Amniotic epithelial cell (primary cell): Measurements from ENCODE around the gene TMEM45A.
"Not testable (repeated sequence)": the region's sequence is repeated elsewhere in the genome, so short reads cannot be mapped to it uniquely, and the experiment has no call there.

Experiments used
- DNase-seq: peaks from one replicate; pipeline ENCODE4 v3.0.0-alpha.2; 2010; ENCODE audit warnings: low read depth

TMEM45A gene

GRCh38 chr3:100575704-100576103 lies 83.3 kb downstream of the TMEM45A start:
- DNase-seq = no peak

- no peak for DNase-seq
These were observed 85.1 kb downstream of the TMEM45A start for GRCh38 chr3:100577382-100578008.

GRCh38 chr3:100578646-100579045 lies 86.2 kb downstream of the TMEM45A start:
- no peak for DNase-seq

GRCh38 chr3:100580147-100580546 lies 87.7 kb downstream of the TMEM45A start:
- DNase-seq = no peak

- no peak for DNase-seq
These were observed 89.2 kb downstream of the TMEM45A start for GRCh38 chr3:100581650-100582049.

- not testable (repeated sequence) for DNase-seq
These were observed 89.7 kb downstream of the TMEM45A start for GRCh38 chr3:100582157-100582556.

GRCh38 chr3:100584101-100584660 lies 91.8 kb downstream of the TMEM45A start:
- DNase-seq = no peak

GRCh38 chr3:100586832-100587231 lies 94.4 kb downstream of the TMEM45A start:
- no peak for DNase-seq

GRCh38 chr3:100588251-100588650 lies 95.8 kb downstream of the TMEM45A start:
- no peak for DNase-seq

GRCh38 chr3:100590114-100590839 lies 97.9 kb downstream of the TMEM45A start:
- peak; percentile 68 for DNase-seq

- no peak for DNase-seq
These were observed 98.4 kb downstream of the TMEM45A start for GRCh38 chr3:100590840-100591147.

GRCh38 chr3:100591411-100591810 lies 99.0 kb downstream of the TMEM45A start:
- DNase-seq = no peak

- DNase-seq = no peak
These were observed 108.0 kb downstream of the TMEM45A start for GRCh38 chr3:100600181-100601042.

GRCh38 chr3:100602506-100603444 lies 110.4 kb downstream of the TMEM45A start:
- DNase-seq = peak; percentile 20

GRCh38 chr3:100603469-100603868 lies 111.0 kb downstream of the TMEM45A start:
- DNase-seq = peak; percentile 26

- no peak for DNase-seq
These were observed 112.9 kb downstream of the TMEM45A start for GRCh38 chr3:100605358-100605757.

- DNase-seq = no peak
These were observed 114.6 kb downstream of the TMEM45A start for GRCh38 chr3:100606894-100607512.

GRCh38 chr3:100609305-100609704 lies 116.9 kb downstream of the TMEM45A start, which contains the start of gene ADGRG7:
Gene ADGRG7 (plus strand): TSS chr3:100609601. CDS start chr3:100609857, 256 bp downstream.
- DNase-seq = no peak

- no peak for DNase-seq
These were observed 117.5 kb downstream of the TMEM45A start for GRCh38 chr3:100609963-100610362.

GRCh38 chr3:100611221-100611620 lies 118.8 kb downstream of the TMEM45A start:
- no peak for DNase-seq
